H1 (cell line): ENCODE measurements around the gene SNAPIN. TPM values are rescaled to one million over a fixed set of nuclear protein-coding genes. Genes with fewer than 3 reads are reported as not detected.

Experiments
- CTCF ChIA-PET: fragments of 300-600 bp; sonication (Branson Sonifier 250); formaldehyde crosslinking; loops from one replicate; lab custom pipeline; 2021; ENCODE audit not compliant: partially characterized antibody; lab: Charles Lee
- POLR2A ChIA-PET: fragments of 300-600 bp; sonication (Branson Sonifier 250); formaldehyde crosslinking; loops from one replicate; lab custom pipeline; 2021; ENCODE audit warnings: inconsistent platforms; ENCODE audit not compliant: partially characterized antibody; lab: Charles Lee
- DNase-seq, 2 experiments: peaks; one replicate each; pipeline versions ENCODE4 v3.0.0 to v3.0.0-alpha.2; 2010 to 2022; ENCODE audit warnings: low spot score in 2 of 2, low read depth in 1 of 2, mixed read lengths in 1 of 2
- FAIRE-seq: peaks from 2 replicates; lab custom pipeline; 2011; peaks lifted over from hg19 to GRCh38; lab: Jason Lieb, UNC
- H2AFZ ChIP-seq: 2 replicates; pipeline ENCODE4 v1.8.1; 2012; ENCODE audit warnings: low read length, inconsistent platforms
- H2AK5ac ChIP-seq: 2 replicates; pipeline ENCODE4 v1.6.1; 2013; ENCODE audit warnings: low read depth, low read length
- H2BK120ac ChIP-seq: replicated peaks from 2 replicates; pipeline ENCODE3; 2013; ENCODE audit warnings: low read depth, low read length, inconsistent platforms
- H2BK12ac ChIP-seq: 2 replicates; pipeline ENCODE4 v1.6.1; 2013; ENCODE audit warnings: low read depth, low read length
- H2BK15ac ChIP-seq: 2 replicates; pipeline ENCODE4 v1.6.1; 2013; ENCODE audit warnings: low read length
- H2BK20ac ChIP-seq: 2 replicates; pipeline ENCODE4 v1.6.1; 2013; ENCODE audit warnings: low read length
- H2BK5ac ChIP-seq: 2 replicates; pipeline ENCODE4 v1.6.1; 2013; ENCODE audit warnings: low read depth, low read length
- H3K14ac ChIP-seq: 2 replicates; pipeline ENCODE4 v1.6.1; 2013; ENCODE audit warnings: inconsistent platforms; ENCODE audit not compliant: insufficient read length
- H3K18ac ChIP-seq: 2 replicates; pipeline ENCODE4 v1.6.1; 2013; ENCODE audit warnings: low read length; ENCODE audit errors: extremely low read depth
- H3K23ac ChIP-seq: 2 replicates; pipeline ENCODE4 v1.6.1; 2013; ENCODE audit warnings: inconsistent platforms; ENCODE audit not compliant: insufficient read length
- H3K23me2 ChIP-seq: 2 replicates; pipeline ENCODE4 v1.6.1; 2013; ENCODE audit warnings: low read depth, low read length
- H3K27ac ChIP-seq: 2 replicates; pipeline ENCODE4 v1.6.1; 2011; ENCODE audit warnings: low read depth, low read length, inconsistent platforms
- H3K27me3 ChIP-seq, 4 experiments: replicated peaks in 1 of 4; 1 replicate in 1 of 4; 2 replicates in 3 of 4; pipeline versions ENCODE4 v1.6.1 to v1.8.1; 2011 to 2013; ENCODE audit warnings: low read length in 3 of 4, mild to moderate bottlenecking in 3 of 4, inconsistent platforms in 2 of 4, mixed read lengths in 2 of 4, moderate library complexity in 1 of 4; ENCODE audit not compliant: control insufficient read depth in 3 of 4, insufficient read depth in 3 of 4; ENCODE audit errors: extremely low read depth in 1 of 4
- H3K36me3 ChIP-seq, 4 experiments: 2 replicates each; pipeline versions ENCODE4 v1.6.1 to v1.8.1; 2011 to 2013; ENCODE audit warnings: mild to moderate bottlenecking in 4 of 4, low read length in 3 of 4, moderate library complexity in 2 of 4, control low read depth in 1 of 4, inconsistent platforms in 1 of 4; ENCODE audit not compliant: insufficient read depth in 4 of 4, control insufficient read depth in 2 of 4
- H3K4ac ChIP-seq: replicated peaks from 2 replicates; pipeline ENCODE3; 2013; ENCODE audit warnings: low read length, low read depth, mixed read lengths, inconsistent platforms; ENCODE audit not compliant: insufficient read length
- H3K4me1 ChIP-seq, 4 experiments: replicated peaks in 1 of 4; 1 replicate in 1 of 4; 2 replicates in 3 of 4; pipeline versions ENCODE4 v1.6.1 to v1.8.1; 2011 to 2013; ENCODE audit warnings: low read length in 3 of 4, inconsistent platforms in 2 of 4, mixed read lengths in 1 of 4; ENCODE audit not compliant: insufficient read depth in 4 of 4, control insufficient read depth in 3 of 4
- H3K4me2 ChIP-seq, 2 experiments: 2 replicates each; pipeline versions ENCODE4 v1.6.1 to v1.8.1; 2011 to 2013; ENCODE audit warnings: low read depth in 2 of 2, low read length in 2 of 2, control low read depth in 1 of 2, inconsistent platforms in 1 of 2, mild to moderate bottlenecking in 1 of 2; ENCODE audit not compliant: insufficient read depth in 1 of 2
- H3K4me3 ChIP-seq, 4 experiments: fragments of 200-600, 300-600 bp in 1 of 4; sonication (generic), shearing (Covaris generic), sonication (Bioruptor Twin) in 1 of 4; 2 replicates each; pipeline versions ENCODE4 v1.5.1 to v1.8.1; 2011 to 2016; ENCODE audit warnings: low read length in 4 of 4, low read depth in 3 of 4, control low read depth in 2 of 4, inconsistent platforms in 2 of 4, mild to moderate bottlenecking in 2 of 4, mixed read lengths in 1 of 4, moderate library complexity in 1 of 4; ENCODE audit not compliant: insufficient read depth in 2 of 4; ENCODE audit errors: extremely low read depth in 1 of 4
- H3K56ac ChIP-seq: replicated peaks from 2 replicates; pipeline ENCODE3; 2013; ENCODE audit warnings: low read depth, mild to moderate bottlenecking, mixed read lengths, low read length, inconsistent platforms; ENCODE audit not compliant: insufficient read length
- H3K79me1 ChIP-seq: 2 replicates; pipeline ENCODE4 v1.6.1; 2013; ENCODE audit warnings: low read depth, low read length, control low read depth
- H3K79me2 ChIP-seq, 2 experiments: 2 replicates each; pipeline versions ENCODE4 v1.6.1 to v1.8.1; 2012 to 2013; ENCODE audit warnings: low read length in 2 of 2, mild to moderate bottlenecking in 2 of 2, inconsistent platforms in 1 of 2; ENCODE audit not compliant: insufficient read depth in 2 of 2, control insufficient read depth in 1 of 2
- H3K9ac ChIP-seq, 4 experiments: replicated peaks in 1 of 4; 1 replicate in 1 of 4; 2 replicates in 3 of 4; pipeline versions ENCODE4 v1.6.1 to v1.8.1; 2011 to 2013; ENCODE audit warnings: low read depth in 3 of 4, low read length in 3 of 4, control low read depth in 2 of 4, mild to moderate bottlenecking in 2 of 4, moderate library complexity in 2 of 4, inconsistent platforms in 1 of 4; ENCODE audit errors: extremely low read depth in 1 of 4
- H3K9me3 ChIP-seq, 2 experiments: 2 replicates each; pipeline versions ENCODE4 v1.6.1 to v1.8.1; 2012 to 2013; ENCODE audit warnings: mild to moderate bottlenecking in 2 of 2, moderate library complexity in 2 of 2, control low read depth in 1 of 2, inconsistent platforms in 1 of 2, low read depth in 1 of 2, low read length in 1 of 2, mixed read lengths in 1 of 2; ENCODE audit not compliant: insufficient read depth in 2 of 2
- H4K20me1 ChIP-seq, 2 experiments: replicated peaks in 1 of 2; 2 replicates each; pipeline versions ENCODE3 to v1.8.1; 2011 to 2013; ENCODE audit warnings: inconsistent platforms in 2 of 2, low read length in 2 of 2, mild to moderate bottlenecking in 1 of 2; ENCODE audit not compliant: insufficient read depth in 2 of 2, control insufficient read depth in 1 of 2
- H4K5ac ChIP-seq: 2 replicates; pipeline ENCODE4 v1.6.1; 2013; ENCODE audit warnings: low read length, low read depth, mixed read lengths, inconsistent platforms; ENCODE audit not compliant: insufficient read length
- H4K8ac ChIP-seq: 2 replicates; pipeline ENCODE4 v1.8.0; 2013; ENCODE audit warnings: mild to moderate bottlenecking, moderate library complexity, low read length, inconsistent platforms; ENCODE audit not compliant: insufficient read depth; ENCODE audit errors: extremely low read depth
- H4K91ac ChIP-seq: replicated peaks from 2 replicates; pipeline ENCODE3; 2013; ENCODE audit warnings: low read length, mixed read lengths, inconsistent platforms; ENCODE audit not compliant: insufficient read length
- BCL11A ChIP-seq, 2 experiments: IDR thresholded peaks; one replicate each; pipeline ENCODE4 v1.6.1; 2011; ENCODE audit warnings: low read depth in 2 of 2, low read length in 2 of 2, mild to moderate bottlenecking in 2 of 2
- CBX5 ChIP-seq: fragments of 300-800, 300-1000 bp; sonication (generic); IDR thresholded peaks from 2 replicates; pipeline ENCODE4 v1.7.1; 2016; ENCODE audit warnings: antibody characterized with exemption, low read length, low read depth
- CEBPB ChIP-seq: IDR thresholded peaks from 2 replicates; pipeline ENCODE4 v1.6.1; 2012; ENCODE audit warnings: low read depth, low read length
- CREB1 ChIP-seq: IDR thresholded peaks from 2 replicates; pipeline ENCODE4 v1.6.1; 2012; ENCODE audit warnings: inconsistent platforms
- EZH2 ChIP-seq: fragments of 200-600 bp; sonication (generic); IDR thresholded peaks from 2 replicates; pipeline ENCODE4 v1.7.1; 2012; ENCODE audit warnings: low read depth, mild to moderate bottlenecking, moderate library complexity, low read length, inconsistent platforms; ENCODE audit not compliant: severe bottlenecking
- JUND ChIP-seq: IDR thresholded peaks from 2 replicates; pipeline ENCODE4 v1.6.1; 2011; ENCODE audit warnings: mild to moderate bottlenecking, improper control_type of control experiment, low read length
- NANOG ChIP-seq: IDR thresholded peaks from 2 replicates; pipeline ENCODE4 v1.6.1; 2011; ENCODE audit warnings: low read length, low read depth, mild to moderate bottlenecking, inconsistent platforms; ENCODE audit not compliant: insufficient read depth, poor library complexity, severe bottlenecking
- SP1 ChIP-seq: IDR thresholded peaks from 2 replicates; pipeline ENCODE4 v1.6.1; 2011; ENCODE audit warnings: low read depth, low read length
- TAF7 ChIP-seq: optimal IDR thresholded peaks from 2 replicates; pipeline ENCODE3; 2011; ENCODE audit warnings: low read depth, mild to moderate bottlenecking, inconsistent platforms, low read length, moderate library complexity, borderline replicate concordance
- TBP ChIP-seq: IDR thresholded peaks from 2 replicates; pipeline ENCODE4 v1.6.1; 2011; ENCODE audit warnings: low read depth, low read length, improper control_type of control experiment
- TCF12 ChIP-seq: IDR thresholded peaks from 2 replicates; pipeline ENCODE4 v1.6.1; 2011; ENCODE audit warnings: low read depth, mild to moderate bottlenecking, low read length
- WGBS, 2 experiments: shearing (Covaris generic) in 1 of 2; methylation state at CpG; one replicate each; pipeline versions ENCODE4 v1.1.6 to v1.1.7; 2013 to 2015; ENCODE audit warnings: low lambda C conversion rate in 2 of 2, mixed read lengths in 2 of 2, inconsistent platforms in 1 of 2, low coverage in 1 of 2, missing lambda C conversion rate in 1 of 2; ENCODE audit not compliant: insufficient replicate concordance in 2 of 2, insufficient coverage in 1 of 2, insufficient read length in 1 of 2; ENCODE audit errors: extremely low coverage in 1 of 2, missing lambda C conversion rate in 1 of 2; 5-methylcytosine and 5-hydroxymethylcytosine counted together
- polyA plus RNA-seq, 7 experiments: library from polyadenylated mRNA; depleted of rRNA in 3 of 7; stranded (reverse) in 5 of 7; unstranded in 2 of 7; fragments of >200 nt in 5 of 7; fragments of 200-250 nt in 2 of 7; gene quantifications; 1 replicate in 5 of 7; 2 replicates in 1 of 7; 4 replicates in 1 of 7; pipeline versions ENCODE4 v1.2.1 to v1.2.3, GENCODE V29; 2011 to 2013; ENCODE audit warnings: missing spikeins in 2 of 7, mixed read lengths in 2 of 7
- total RNA-seq: library from RNA; stranded (reverse); fragmentation: NEBNext Ultra II Directional; extraction: Animal tissue kit (Norgen Biotek cat#: 25700); gene quantifications from 2 replicates; pipeline ENCODE4 v1.2.1, GENCODE V29; 2021
- TF ChIP-seq, protein P1 (sequence below): IDR thresholded peaks from 2 replicates; pipeline ENCODE4 v1.6.1; 2011; ENCODE audit warnings: low read length, improper control_type of control experiment
- TF ChIP-seq, protein P2 (sequence below): IDR thresholded peaks from 2 replicates; pipeline ENCODE4 v1.6.1; 2011; ENCODE audit warnings: low read depth, mild to moderate bottlenecking, low read length; ENCODE audit not compliant: insufficient read depth

SNAPIN gene
- total and polyA plus RNA-seq, 2 of the 8 experiments (the other 6 are each of a cell fraction or from before 2014, with no cell fraction given): 25.7 to 31.1 TPM

DNA sequence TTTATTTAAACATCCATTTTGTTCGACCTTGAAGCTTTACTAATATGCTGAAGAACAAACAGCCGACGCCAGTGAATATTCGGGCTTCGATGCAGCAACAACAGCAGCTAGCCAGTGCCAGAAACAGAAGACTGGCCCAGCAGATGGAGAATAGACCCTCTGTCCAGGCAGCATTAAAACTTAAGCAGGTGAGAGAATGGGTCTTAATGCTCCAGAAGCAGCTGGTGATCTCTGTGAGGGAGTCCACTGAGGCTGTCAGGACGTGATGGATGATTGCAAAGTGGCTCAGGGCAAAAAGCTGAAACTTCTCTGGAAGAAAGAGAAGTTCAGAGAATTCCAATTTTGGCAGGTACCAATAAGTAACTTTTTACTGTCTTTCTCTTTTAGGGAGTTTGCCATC lies 20.2 kb upstream of the SNAPIN start:
- H2AFZ ChIP-seq: no peak overlapping the region
- no peak overlapping the region for H2BK5ac ChIP-seq
- no peak overlapping the region for H3K14ac ChIP-seq
- H3K27ac ChIP-seq: no peak overlapping the region
- ChIA-PET CTCF (interaction anchor here (0.6 to 5.4 kb wide), 12 partner anchors 10 to 159 kb away, joined by 3 to 28 read pairs (median 3); partner anchors contain the start of genes S100A1 and S100A13), POLR2A (interaction anchor here (0.9 to 16.2 kb wide), 6 partner anchors 8 to 138 kb away, joined by 3 to 343 read pairs (median 18); partner anchors contain the start of genes ILF2, S100A1, S100A13 and S100A16)
- H2AK5ac ChIP-seq: no peak overlapping the region
- no peak overlapping the region for H3K23ac ChIP-seq
- 85% methylated on average over 6 of the region's 6 CpGs; no CpG with 5 or more reads in 1 of the 2 experiments for whole genome bisulfite sequencing, 2 experiments
- FAIRE-seq (no peak), DNase-seq (no peak)
- H4K91ac ChIP-seq: no peak overlapping the region
- no peaks in the 10 kb centered on the region for H3K27me3 ChIP-seq
- no peak overlapping the region for H4K5ac ChIP-seq
- no peaks in the 10 kb centered on the region for H3K23me2 ChIP-seq
- no peak overlapping the region for H2BK120ac ChIP-seq
- H3K18ac ChIP-seq: no peak overlapping the region
- H3K56ac ChIP-seq: no peak overlapping the region
- no peak overlapping the region for H3K4me2 ChIP-seq
- no peak overlapping the region for H2BK12ac ChIP-seq
- H2BK20ac ChIP-seq: no peak overlapping the region
- H4K8ac ChIP-seq: peak overlapping the region; percentile 18; the same call in 1 of the 2 replicates
- no peak overlapping the region for H3K4ac ChIP-seq
- H2BK15ac ChIP-seq: no peak overlapping the region
- peaks cover 0 to 3% (median 3%) of the 10 kb centered on the region in 4 experiments; a peak in 5 of 7 replicates for H3K4me1 ChIP-seq
- H3K79me1 ChIP-seq: no peaks in the 10 kb centered on the region
- H3K36me3 ChIP-seq: peaks cover 50 to 74% (median 67%) of the 10 kb centered on the region in 4 experiments
- H3K9ac ChIP-seq: no peak overlapping the region
- no peak for TF ChIP-seq SP1
- no peak for TF ChIP-seq NANOG
- TF ChIP-seq CREB1: no peak
- no peak for TF ChIP-seq CBX5
- no peak for TF ChIP-seq BCL11A (IDR thresholded peaks at IDR 0.05; ENCODE audit: low read depth in 2 of 2, low read length in 2 of 2)
- TF ChIP-seq TAF7: no peak
- TF ChIP-seq, protein P1, sequence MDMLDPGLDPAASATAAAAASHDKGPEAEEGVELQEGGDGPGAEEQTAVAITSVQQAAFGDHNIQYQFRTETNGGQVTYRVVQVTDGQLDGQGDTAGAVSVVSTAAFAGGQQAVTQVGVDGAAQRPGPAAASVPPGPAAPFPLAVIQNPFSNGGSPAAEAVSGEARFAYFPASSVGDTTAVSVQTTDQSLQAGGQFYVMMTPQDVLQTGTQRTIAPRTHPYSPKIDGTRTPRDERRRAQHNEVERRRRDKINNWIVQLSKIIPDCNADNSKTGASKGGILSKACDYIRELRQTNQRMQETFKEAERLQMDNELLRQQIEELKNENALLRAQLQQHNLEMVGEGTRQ: no peak
- TF ChIP-seq EZH2: no peak
- no peak for TF ChIP-seq JUND
- no peak for TF ChIP-seq TBP
- TF ChIP-seq, protein P2, sequence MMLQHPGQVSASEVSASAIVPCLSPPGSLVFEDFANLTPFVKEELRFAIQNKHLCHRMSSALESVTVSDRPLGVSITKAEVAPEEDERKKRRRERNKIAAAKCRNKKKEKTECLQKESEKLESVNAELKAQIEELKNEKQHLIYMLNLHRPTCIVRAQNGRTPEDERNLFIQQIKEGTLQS: no peak
- TF ChIP-seq CEBPB: no peak
- TF ChIP-seq TCF12: no peak
- H3K79me2 ChIP-seq: peaks cover 0 to 47% of the 10 kb centered on the region in 2 experiments; a peak in 3 of 4 replicates
- no peaks in the 10 kb centered on the region for H3K9me3 ChIP-seq
- no peak overlapping the region for H3K4me3 ChIP-seq
- H4K20me1 ChIP-seq: peaks cover 4 to 6% of the 10 kb centered on the region in 2 experiments
